HFF-Myc (cell line): ENCODE data around the gene UVRAG.
A peak's percentile ranks its signal among the peaks of the same experiment; 100 is the strongest.

Experiments
- DNase-seq: peaks from one replicate; pipeline ENCODE4 v3.0.0-alpha.2; 2011; ENCODE audit warnings: low read depth; ENCODE audit errors: extremely low read depth
- H3K4me3 ChIP-seq: replicated peaks from 2 replicates; pipeline ENCODE4 v1.5.1; 2011; ENCODE audit warnings: low read depth, mild to moderate bottlenecking, control low read depth, low read length
- TF ChIP-seq, protein P1 (sequence below): IDR thresholded peaks from 2 replicates; pipeline ENCODE4 v1.5.1; 2012; ENCODE audit warnings: mild to moderate bottlenecking, low read depth, low read length, control low read depth; ENCODE audit errors: missing control alignments

The UVRAG gene

DNA sequence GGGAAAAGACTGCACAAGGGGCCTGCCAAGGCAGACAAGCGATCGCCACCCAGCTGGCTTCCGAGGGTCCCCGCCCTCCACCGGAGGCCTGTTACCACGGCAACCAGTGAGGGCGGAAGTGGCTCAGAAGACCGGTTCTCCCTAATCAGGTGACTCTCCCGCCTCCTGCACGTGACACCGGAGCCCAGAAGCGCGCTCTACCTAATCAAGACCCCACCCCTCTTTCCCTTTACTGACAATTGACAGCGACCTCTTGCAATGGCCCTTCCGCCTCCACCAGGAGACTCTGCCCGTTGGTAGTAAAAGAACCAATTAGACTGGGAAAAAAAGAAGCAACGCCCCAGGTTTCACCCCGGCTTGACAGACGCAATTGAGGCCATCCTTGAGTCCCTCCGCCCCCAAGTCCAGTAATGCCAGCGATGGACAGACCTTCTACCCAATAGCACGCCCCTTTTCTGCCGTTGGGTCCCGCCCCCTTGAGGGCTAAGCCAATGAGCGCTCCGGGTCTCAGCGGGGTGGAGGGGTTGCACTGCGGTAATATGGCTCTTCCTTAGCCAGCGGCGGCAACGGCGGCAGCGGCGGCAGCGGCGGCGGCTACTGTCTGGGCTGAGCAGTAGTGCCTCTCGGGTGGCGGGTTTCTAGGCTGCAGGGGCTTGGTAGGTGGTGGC lies at the start of gene UVRAG:
TSS of gene UVRAG (plus strand) at position 534 of the 668 bp plus-strand sequence. CDS start 198 bp downstream, outside the sequence.
- DNase-seq = peak; percentile 98
- H3K4me3 ChIP-seq = peak within 1 kb of the TSS; percentile 64
- TF ChIP-seq, protein P1, sequence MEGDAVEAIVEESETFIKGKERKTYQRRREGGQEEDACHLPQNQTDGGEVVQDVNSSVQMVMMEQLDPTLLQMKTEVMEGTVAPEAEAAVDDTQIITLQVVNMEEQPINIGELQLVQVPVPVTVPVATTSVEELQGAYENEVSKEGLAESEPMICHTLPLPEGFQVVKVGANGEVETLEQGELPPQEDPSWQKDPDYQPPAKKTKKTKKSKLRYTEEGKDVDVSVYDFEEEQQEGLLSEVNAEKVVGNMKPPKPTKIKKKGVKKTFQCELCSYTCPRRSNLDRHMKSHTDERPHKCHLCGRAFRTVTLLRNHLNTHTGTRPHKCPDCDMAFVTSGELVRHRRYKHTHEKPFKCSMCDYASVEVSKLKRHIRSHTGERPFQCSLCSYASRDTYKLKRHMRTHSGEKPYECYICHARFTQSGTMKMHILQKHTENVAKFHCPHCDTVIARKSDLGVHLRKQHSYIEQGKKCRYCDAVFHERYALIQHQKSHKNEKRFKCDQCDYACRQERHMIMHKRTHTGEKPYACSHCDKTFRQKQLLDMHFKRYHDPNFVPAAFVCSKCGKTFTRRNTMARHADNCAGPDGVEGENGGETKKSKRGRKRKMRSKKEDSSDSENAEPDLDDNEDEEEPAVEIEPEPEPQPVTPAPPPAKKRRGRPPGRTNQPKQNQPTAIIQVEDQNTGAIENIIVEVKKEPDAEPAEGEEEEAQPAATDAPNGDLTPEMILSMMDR = no peak

DNA sequence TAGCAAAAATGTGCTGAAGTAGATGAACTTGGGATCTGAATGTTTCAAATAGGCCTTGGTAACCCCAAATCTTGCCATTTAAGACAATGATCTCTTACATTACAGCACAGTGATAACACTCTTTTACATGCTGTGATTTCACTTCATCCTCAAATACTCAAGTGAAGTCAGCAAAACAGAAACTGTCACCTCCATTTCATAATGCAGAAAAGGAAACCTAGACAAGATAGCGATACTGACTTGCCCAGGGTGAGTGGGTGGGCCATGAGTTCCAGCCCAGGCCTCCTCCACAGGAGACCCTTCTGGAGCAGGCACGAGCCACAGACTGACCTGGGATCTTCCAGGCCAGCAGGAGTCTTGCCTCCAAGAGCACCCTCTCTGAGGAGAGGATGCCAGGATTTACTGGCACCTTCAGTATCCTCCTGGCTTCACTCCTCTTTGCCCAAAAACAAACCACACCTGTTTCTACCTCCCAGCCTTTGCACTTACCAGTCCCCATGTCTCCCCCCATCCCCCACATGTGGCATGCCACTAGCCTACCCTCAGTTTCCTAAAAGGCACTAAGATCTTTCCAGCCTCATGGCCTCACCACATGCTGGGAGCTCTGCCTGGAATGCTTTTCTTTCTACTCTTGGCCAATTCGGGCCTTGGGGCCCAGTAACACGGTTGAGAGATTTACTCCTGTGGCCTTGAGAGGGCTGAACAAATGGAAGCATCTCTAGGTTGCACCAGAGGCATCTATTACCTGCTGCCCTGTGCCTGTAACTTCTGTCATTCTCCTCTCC lies 48.4 kb upstream of the UVRAG start:
- TF ChIP-seq, protein P1 = no peak
- H3K4me3 ChIP-seq = no peak overlapping the region
- no peak for DNase-seq

DNA sequence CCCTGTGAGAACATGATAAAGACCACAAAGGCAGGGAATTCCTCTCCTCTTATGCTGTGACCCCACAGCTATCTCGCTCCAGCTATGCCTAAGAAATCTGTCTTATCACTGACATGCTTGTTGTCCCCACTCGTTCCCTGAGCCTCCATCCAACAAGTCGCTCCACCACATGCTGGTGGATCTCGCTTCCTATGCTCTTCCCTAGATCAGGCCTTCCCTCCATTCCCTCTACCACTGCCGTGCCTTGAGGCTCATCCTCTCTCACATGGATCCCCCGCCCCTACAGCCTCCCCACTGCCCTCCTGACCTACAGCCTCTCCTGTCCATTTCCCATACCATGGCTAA lies 47.8 kb upstream of the UVRAG start:
- no peak for DNase-seq
- H3K4me3 ChIP-seq = no peak overlapping the region
- TF ChIP-seq, protein P1 = no peak

DNA sequence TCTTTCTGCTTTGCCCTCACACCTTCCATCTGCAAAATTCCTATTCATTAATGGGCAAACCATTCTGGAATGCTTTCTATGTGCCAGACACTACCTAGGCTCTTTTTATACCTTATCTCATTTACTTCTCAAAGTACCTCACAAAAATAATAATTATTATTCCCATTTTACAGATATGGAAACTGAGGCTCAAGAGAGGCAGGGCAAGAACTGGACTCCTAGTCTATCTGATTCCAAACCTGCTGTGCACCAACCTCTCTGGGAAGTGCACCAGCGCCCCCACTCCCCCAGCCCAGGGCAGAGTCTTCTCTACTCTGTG lies 47.3 kb upstream of the UVRAG start:
- DNase-seq = no peak
- TF ChIP-seq, protein P1 = no peak
- H3K4me3 ChIP-seq = no peak overlapping the region

DNA sequence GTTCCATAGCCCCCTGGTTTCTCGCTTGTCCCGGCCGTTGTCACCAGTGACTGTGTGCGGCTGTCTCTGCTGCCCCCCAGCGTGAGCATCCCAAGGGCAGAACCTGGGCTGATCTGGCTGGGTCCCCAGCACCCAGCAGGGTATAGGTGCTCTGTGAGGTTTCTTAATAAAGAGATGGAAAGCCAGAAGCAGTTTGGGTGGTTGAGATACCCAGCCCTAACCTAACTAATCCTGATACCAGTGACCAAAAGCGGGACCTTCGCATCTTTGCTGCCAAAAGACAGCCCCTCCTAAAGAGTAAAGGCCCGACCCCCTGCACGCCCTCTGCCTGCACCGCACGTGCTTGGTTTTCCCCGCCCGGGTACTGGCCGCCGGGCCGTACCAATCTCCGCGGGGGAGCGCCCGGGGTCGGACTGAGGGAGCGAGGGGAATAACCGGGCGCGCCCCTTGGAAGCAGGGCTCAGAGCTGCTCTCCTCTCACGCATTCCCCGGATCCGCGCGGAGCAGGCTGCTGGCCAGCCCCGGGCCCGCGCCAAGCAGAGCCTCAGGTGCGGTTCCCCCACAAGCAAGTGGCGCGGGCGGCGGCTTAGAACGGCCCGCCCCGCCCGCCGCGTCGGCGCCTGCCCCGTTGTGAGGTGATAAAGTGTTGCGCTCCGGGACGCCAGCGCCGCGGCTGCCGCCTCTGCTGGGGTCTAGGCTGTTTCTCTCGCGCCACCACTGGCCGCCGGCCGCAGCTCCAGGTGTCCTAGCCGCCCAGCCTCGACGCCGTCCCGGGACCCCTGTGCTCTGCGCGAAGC lies 46.7 kb upstream of the UVRAG start, which contains the start of gene DGAT2:
TSS of gene DGAT2 (plus strand) at position 667 of the 797 bp plus-strand sequence. CDS start 214 bp downstream, outside the sequence.
- DNase-seq = no peak
- H3K4me3 ChIP-seq = peak within 1 kb of the TSS; percentile 47
- TF ChIP-seq, protein P1 = no peak

DNA sequence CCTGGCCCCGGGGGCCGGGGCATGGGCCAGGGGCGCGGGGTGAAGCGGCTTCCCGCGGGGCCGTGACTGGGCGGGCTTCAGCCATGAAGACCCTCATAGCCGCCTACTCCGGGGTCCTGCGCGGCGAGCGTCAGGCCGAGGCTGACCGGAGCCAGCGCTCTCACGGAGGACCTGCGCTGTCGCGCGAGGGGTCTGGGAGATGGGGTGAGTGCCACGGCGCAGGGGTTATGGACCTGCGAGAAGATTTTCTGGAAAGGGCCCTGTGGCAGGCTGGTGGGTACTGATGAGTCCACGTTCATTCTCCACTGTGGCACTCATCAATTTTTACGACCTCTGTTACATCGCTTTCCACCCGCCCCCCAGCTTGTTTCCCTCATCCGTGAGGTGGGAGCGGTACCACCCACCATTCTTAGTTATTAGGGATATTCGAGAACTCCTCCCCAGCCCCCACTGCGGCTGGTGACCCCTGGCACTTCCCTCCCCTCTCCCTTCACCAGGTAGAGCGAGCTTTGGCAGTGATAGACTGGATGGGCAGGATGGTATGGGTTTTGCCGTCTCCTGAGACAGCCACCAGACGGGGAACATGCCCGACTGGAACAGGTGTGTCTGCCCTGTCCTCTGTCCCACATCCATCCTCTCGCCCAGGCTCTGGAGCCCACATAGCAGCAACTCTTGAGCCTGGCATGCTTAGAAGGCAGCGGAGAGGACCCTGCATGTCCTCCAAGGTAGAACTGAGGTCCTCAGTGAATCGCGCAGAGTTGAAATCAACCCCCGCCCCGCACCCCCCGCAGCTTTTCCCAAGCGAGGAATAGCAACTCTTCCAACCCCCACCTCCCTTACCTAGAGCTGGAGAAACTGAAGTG lies 45.9 kb upstream of the UVRAG start:
- no peak for DNase-seq
- H3K4me3 ChIP-seq = peak overlapping the region; percentile 47
- TF ChIP-seq, protein P1 = no peak
